G401.6 (cell line): ENCODE measurements around the gene BRI3.
A peak's percentile ranks its signal among the peaks of the same experiment; 100 is the strongest.

Source experiments
- FAIRE-seq: peaks from 2 replicates; lab custom pipeline; 2012; peaks lifted over from hg19 to GRCh38; lab: Jason Lieb, UNC

Gene BRI3

GRCh38 chr7:98252425-98253054 is 28.9 kb upstream of the BRI3 start:
- no peak for FAIRE-seq

GRCh38 chr7:98254516-98254915 is 27.0 kb upstream of the BRI3 start:
- FAIRE-seq = no peak

GRCh38 chr7:98254951-98255610 is 26.4 kb upstream of the BRI3 start:
- no peak for FAIRE-seq

- no peak for FAIRE-seq
These were observed 25.1 kb upstream of the BRI3 start for GRCh38 chr7:98256431-98256830.

GRCh38 chr7:98257701-98258100 is 23.8 kb upstream of the BRI3 start:
- FAIRE-seq = no peak

GRCh38 chr7:98265841-98266271 is 15.6 kb upstream of the BRI3 start:
- FAIRE-seq = no peak

- FAIRE-seq = no peak
These were observed 14.6 kb upstream of the BRI3 start for GRCh38 chr7:98266840-98267239.

- no peak for FAIRE-seq
These were observed 14.2 kb upstream of the BRI3 start for GRCh38 chr7:98267303-98267702.

GRCh38 chr7:98276241-98276761 is 5.2 kb upstream of the BRI3 start:
- FAIRE-seq = peak; percentile 56

GRCh38 chr7:98278408-98278807 is 3.1 kb upstream of the BRI3 start:
- FAIRE-seq = no peak

- FAIRE-seq = no peak
These were observed 2.5 kb upstream of the BRI3 start for GRCh38 chr7:98278936-98279335.

- FAIRE-seq = no peak
These were observed 1.2 kb upstream of the BRI3 start for GRCh38 chr7:98280296-98280695.

- no peak for FAIRE-seq
These were observed 496 bp downstream of the BRI3 start for GRCh38 chr7:98281757-98282606.

GRCh38 chr7:98282703-98283102 is 1.2 kb downstream of the BRI3 start:
- no peak for FAIRE-seq

- no peak for FAIRE-seq
These were observed 1.8 kb downstream of the BRI3 start for GRCh38 chr7:98283127-98283886.

GRCh38 chr7:98283887-98284222 is 2.4 kb downstream of the BRI3 start:
- no peak for FAIRE-seq

GRCh38 chr7:98284335-98285036 is 3.0 kb downstream of the BRI3 start:
- no peak for FAIRE-seq

GRCh38 chr7:98285157-98286092 is 3.9 kb downstream of the BRI3 start:
- FAIRE-seq = no peak

- no peak for FAIRE-seq
These were observed 4.6 kb downstream of the BRI3 start for GRCh38 chr7:98286093-98286539.

- no peak for FAIRE-seq
These were observed 5.4 kb downstream of the BRI3 start for GRCh38 chr7:98286701-98287485.
